Stimulated activated naive CD8-positive, alpha-beta T cell treated with anti-CD3 and anti-CD28 coated beads, Interleukin-15, Interleukin-2, amounts not matched to agents 100 ng/mL and 50 ng/mL, for 24 hours (primary cell): ENCODE data around the gene NPAS3.

Experiments used
- H3K27ac Mint-ChIP-seq: one replicate; pipeline ENCODE4 v1.8.0; 2021; ENCODE audit warnings: mild to moderate bottlenecking, mixed read lengths
- H3K27me3 Mint-ChIP-seq: one replicate; pipeline ENCODE4 v1.8.0; 2021; ENCODE audit warnings: mixed read lengths
- H3K36me3 Mint-ChIP-seq: one replicate; pipeline ENCODE4 v1.8.0; 2021; ENCODE audit warnings: low read depth, mixed read lengths
- H3K4me1 Mint-ChIP-seq: one replicate; pipeline ENCODE4 v1.8.0; 2021; ENCODE audit warnings: low read depth, mixed read lengths
- H3K4me3 Mint-ChIP-seq: one replicate; pipeline ENCODE4 v1.8.0; 2021; ENCODE audit warnings: mild to moderate bottlenecking, mixed read lengths
- H3K9me3 Mint-ChIP-seq: one replicate; pipeline ENCODE4 v1.8.0; 2021; ENCODE audit warnings: mixed read lengths

Gene NPAS3

GRCh38 chr14:33249233-33249820 lies 310.6 kb downstream of the NPAS3 start:
- H3K27me3 Mint-ChIP-seq: no peaks in the 10 kb centered on the region
- no peaks in the 10 kb centered on the region for H3K9me3 Mint-ChIP-seq
- H3K4me3 Mint-ChIP-seq: no peak overlapping the region
- H3K27ac Mint-ChIP-seq: no peak overlapping the region
- H3K36me3 Mint-ChIP-seq: no peaks in the 10 kb centered on the region
- H3K4me1 Mint-ChIP-seq: no peaks in the 10 kb centered on the region

GRCh38 chr14:33250963-33251362 lies 312.3 kb downstream of the NPAS3 start:
- Mint-ChIP-seq H3K9me3 (no peaks in the 10 kb centered on the region), H3K4me1 (no peaks in the 10 kb centered on the region), H3K27ac (no peak overlapping the region), H3K4me3 (no peak overlapping the region), H3K27me3 (no peaks in the 10 kb centered on the region), H3K36me3 (no peaks in the 10 kb centered on the region)

- no peaks in the 10 kb centered on the region for H3K27me3 Mint-ChIP-seq
- no peaks in the 10 kb centered on the region for H3K36me3 Mint-ChIP-seq
Measured at GRCh38 chr14:33254342-33254741, 315.7 kb downstream of the NPAS3 start.

GRCh38 chr14:33254861-33255395 lies 316.2 kb downstream of the NPAS3 start:
- H3K9me3 Mint-ChIP-seq: no peaks in the 10 kb centered on the region
- H3K4me1 Mint-ChIP-seq: no peaks in the 10 kb centered on the region
- no peaks in the 10 kb centered on the region for H3K27me3 Mint-ChIP-seq
- H3K27ac Mint-ChIP-seq: no peak overlapping the region
- H3K4me3 Mint-ChIP-seq: no peak overlapping the region
- H3K36me3 Mint-ChIP-seq: no peaks in the 10 kb centered on the region

More at GRCh38 chr14:33254342-33254741, 315.7 kb downstream of the NPAS3 start:
- Mint-ChIP-seq H3K9me3 (no peaks in the 10 kb centered on the region), H3K4me1 (no peaks in the 10 kb centered on the region), H3K4me3 (no peak overlapping the region), H3K27ac (no peak overlapping the region)

GRCh38 chr14:33257796-33258195 lies 319.1 kb downstream of the NPAS3 start:
- H3K27ac Mint-ChIP-seq: no peak overlapping the region
- no peak overlapping the region for H3K4me3 Mint-ChIP-seq
- H3K9me3 Mint-ChIP-seq: no peaks in the 10 kb centered on the region
- H3K36me3 Mint-ChIP-seq: no peaks in the 10 kb centered on the region
- H3K4me1 Mint-ChIP-seq: no peaks in the 10 kb centered on the region
- H3K27me3 Mint-ChIP-seq: no peaks in the 10 kb centered on the region

GRCh38 chr14:33259764-33260163 lies 321.1 kb downstream of the NPAS3 start:
- Mint-ChIP-seq H3K4me1 (no peaks in the 10 kb centered on the region), H3K4me3 (no peak overlapping the region), H3K27me3 (no peaks in the 10 kb centered on the region), H3K36me3 (no peaks in the 10 kb centered on the region), H3K27ac (no peak overlapping the region), H3K9me3 (no peaks in the 10 kb centered on the region)

- Mint-ChIP-seq H3K36me3 (no peaks in the 10 kb centered on the region), H3K4me1 (no peaks in the 10 kb centered on the region), H3K27ac (no peak overlapping the region), H3K9me3 (no peaks in the 10 kb centered on the region), H3K27me3 (no peaks in the 10 kb centered on the region), H3K4me3 (no peak overlapping the region)
Measured at GRCh38 chr14:33271216-33271615, 332.5 kb downstream of the NPAS3 start.

GRCh38 chr14:33271891-33272290 lies 333.2 kb downstream of the NPAS3 start:
- Mint-ChIP-seq H3K36me3 (no peaks in the 10 kb centered on the region), H3K27ac (no peak overlapping the region), H3K9me3 (no peaks in the 10 kb centered on the region), H3K27me3 (no peaks in the 10 kb centered on the region), H3K4me1 (no peaks in the 10 kb centered on the region), H3K4me3 (no peak overlapping the region)

- peaks cover 8% of the 10 kb centered on the region for H3K9me3 Mint-ChIP-seq
- H3K27me3 Mint-ChIP-seq: no peaks in the 10 kb centered on the region
- no peak overlapping the region for H3K4me3 Mint-ChIP-seq
- no peaks in the 10 kb centered on the region for H3K36me3 Mint-ChIP-seq
- H3K27ac Mint-ChIP-seq: no peak overlapping the region
- no peaks in the 10 kb centered on the region for H3K4me1 Mint-ChIP-seq
Measured at GRCh38 chr14:33273978-33274377, 335.3 kb downstream of the NPAS3 start.

- Mint-ChIP-seq H3K36me3 (no peaks in the 10 kb centered on the region), H3K27ac (no peak overlapping the region), H3K4me1 (no peaks in the 10 kb centered on the region), H3K9me3 (peaks cover 8% of the 10 kb centered on the region), H3K27me3 (no peaks in the 10 kb centered on the region), H3K4me3 (no peak overlapping the region)
Measured at GRCh38 chr14:33275879-33276278, 337.2 kb downstream of the NPAS3 start.

- Mint-ChIP-seq H3K9me3 (peaks cover 8% of the 10 kb centered on the region), H3K27me3 (no peaks in the 10 kb centered on the region), H3K4me1 (no peaks in the 10 kb centered on the region), H3K27ac (no peak overlapping the region), H3K4me3 (no peak overlapping the region), H3K36me3 (no peaks in the 10 kb centered on the region)
Measured at GRCh38 chr14:33279865-33280264, 341.2 kb downstream of the NPAS3 start.

- H3K27me3 Mint-ChIP-seq: no peaks in the 10 kb centered on the region
- H3K4me3 Mint-ChIP-seq: no peak overlapping the region
- no peak overlapping the region for H3K27ac Mint-ChIP-seq
- H3K4me1 Mint-ChIP-seq: no peaks in the 10 kb centered on the region
- peaks cover 8% of the 10 kb centered on the region for H3K9me3 Mint-ChIP-seq
- no peaks in the 10 kb centered on the region for H3K36me3 Mint-ChIP-seq
Measured at GRCh38 chr14:33280646-33281045, 342.0 kb downstream of the NPAS3 start.

- no peaks in the 10 kb centered on the region for H3K36me3 Mint-ChIP-seq
- H3K4me3 Mint-ChIP-seq: no peak overlapping the region
- H3K27ac Mint-ChIP-seq: no peak overlapping the region
- H3K4me1 Mint-ChIP-seq: no peaks in the 10 kb centered on the region
- peaks cover 6% of the 10 kb centered on the region for H3K9me3 Mint-ChIP-seq
- H3K27me3 Mint-ChIP-seq: no peaks in the 10 kb centered on the region
Measured at GRCh38 chr14:33282331-33283230, 343.9 kb downstream of the NPAS3 start.

GRCh38 chr14:33285902-33286700 lies 347.4 kb downstream of the NPAS3 start:
- H3K27ac Mint-ChIP-seq: no peak overlapping the region
- no peaks in the 10 kb centered on the region for H3K27me3 Mint-ChIP-seq
- no peaks in the 10 kb centered on the region for H3K4me1 Mint-ChIP-seq
- peaks cover 5% of the 10 kb centered on the region for H3K9me3 Mint-ChIP-seq
- no peaks in the 10 kb centered on the region for H3K36me3 Mint-ChIP-seq
- H3K4me3 Mint-ChIP-seq: no peak overlapping the region

GRCh38 chr14:33287189-33287588 lies 348.5 kb downstream of the NPAS3 start:
- Mint-ChIP-seq H3K36me3 (no peaks in the 10 kb centered on the region), H3K4me3 (no peak overlapping the region), H3K9me3 (peaks cover 5% of the 10 kb centered on the region), H3K27me3 (no peaks in the 10 kb centered on the region), H3K4me1 (no peaks in the 10 kb centered on the region), H3K27ac (no peak overlapping the region)
